MCF 10A (cell line): ENCODE data around the gene QPCT. TPM values are rescaled to one million over a fixed set of nuclear protein-coding genes. Genes with fewer than 3 reads are reported as not detected.

Source experiments
- BruUV-seq: library from RNA; stranded (reverse); fragments of 400-500 nt; replicated peaks from 2 replicates; lab custom pipeline; 2021; lab: Mats Ljungman, UMichigan
- CTCF ChIA-PET: fragments of 300-600 bp; sonication (Branson Sonifier 250); formaldehyde crosslinking; extraction: SDS; loops from one replicate; lab custom pipeline; 2021; ENCODE audit warnings: antibody characterized with exemption, inconsistent platforms; lab: Yijun Ruan, JAX
- POLR2A ChIA-PET: fragments of 300-600, 350-650 bp; sonication (Branson Sonifier 250); formaldehyde crosslinking; extraction: SDS; loops from one replicate; lab custom pipeline; 2020; ENCODE audit warnings: antibody characterized with exemption, inconsistent platforms; lab: Yijun Ruan, JAX
- DNase-seq: peaks from one replicate; pipeline ENCODE4 v3.0.0-alpha.2; 2018; ENCODE audit not compliant: unreplicated experiment
- H3K27ac Mint-ChIP-seq: one replicate; pipeline ENCODE4 v1.8.0; 2022; ENCODE audit warnings: mild to moderate bottlenecking, low read depth, mixed read lengths; ENCODE audit not compliant: unreplicated experiment
- H3K27me3 Mint-ChIP-seq: one replicate; pipeline ENCODE4 v1.8.0; 2022; ENCODE audit warnings: mixed read lengths; ENCODE audit not compliant: insufficient read depth, unreplicated experiment
- H3K36me3 Mint-ChIP-seq: one replicate; pipeline ENCODE4 v1.8.0; 2022; ENCODE audit warnings: mild to moderate bottlenecking, moderate library complexity, mixed read lengths; ENCODE audit not compliant: insufficient read depth, unreplicated experiment
- H3K4me1 Mint-ChIP-seq: one replicate; pipeline ENCODE4 v1.8.0; 2022; ENCODE audit warnings: mixed read lengths; ENCODE audit not compliant: insufficient read depth, unreplicated experiment
- H3K4me3 Mint-ChIP-seq: one replicate; pipeline ENCODE4 v1.8.0; 2022; ENCODE audit warnings: mild to moderate bottlenecking, moderate library complexity, mixed read lengths; ENCODE audit not compliant: unreplicated experiment
- H3K9me3 Mint-ChIP-seq: one replicate; pipeline ENCODE4 v1.8.0; 2022; ENCODE audit warnings: mixed read lengths; ENCODE audit not compliant: unreplicated experiment
- CTCF ChIP-seq: fragments of 200-600 bp; IDR thresholded peaks from one replicate; pipeline ENCODE4 v1.8.0; 2022; ENCODE audit warnings: antibody characterized with exemption, mild to moderate bottlenecking; ENCODE audit not compliant: unreplicated experiment
- intact Hi-C: fragments of 100-400 bp; cut with micrococcal nuclease; formaldehyde crosslinking; loops from 2 replicates; pipeline ENCODE4 v1.14.1; 2022
- total RNA-seq: library from RNA; stranded (reverse); gene quantifications from 2 replicates; pipeline ENCODE4 v1.2.3, GENCODE V29; 2022

The QPCT gene
- total RNA-seq, 1 experiment from 2014 or later, result not detected

GRCh38 chr2:37398990-37399389 lies 54.6 kb downstream of the QPCT start:
- no peaks in the 10 kb centered on the region for H3K36me3 Mint-ChIP-seq
- ChIA-PET CTCF (interaction anchor here (0.6 to 7.2 kb wide), 11 partner anchors 10 to 1352 kb away, joined by 3 to 137 read pairs (median 4); partner anchors contain the start of gene SRSF7), POLR2A (no interaction called here)
- no peak overlapping the region for H3K27ac Mint-ChIP-seq
- no peaks in the 10 kb centered on the region for H3K27me3 Mint-ChIP-seq
- H3K4me3 Mint-ChIP-seq, result no peak overlapping the region
- no peak for DNase-seq
- intact Hi-C loops, result loop anchor here (10.0 kb wide), 1 partner anchor 876 kb away; no protein-coding TSS in a partner anchor
- no peak for TF ChIP-seq CTCF
- H3K4me1 Mint-ChIP-seq, result no peaks in the 10 kb centered on the region
- H3K9me3 Mint-ChIP-seq, result no peaks in the 10 kb centered on the region
- BruUV-seq, result no TSS peak

DNA sequence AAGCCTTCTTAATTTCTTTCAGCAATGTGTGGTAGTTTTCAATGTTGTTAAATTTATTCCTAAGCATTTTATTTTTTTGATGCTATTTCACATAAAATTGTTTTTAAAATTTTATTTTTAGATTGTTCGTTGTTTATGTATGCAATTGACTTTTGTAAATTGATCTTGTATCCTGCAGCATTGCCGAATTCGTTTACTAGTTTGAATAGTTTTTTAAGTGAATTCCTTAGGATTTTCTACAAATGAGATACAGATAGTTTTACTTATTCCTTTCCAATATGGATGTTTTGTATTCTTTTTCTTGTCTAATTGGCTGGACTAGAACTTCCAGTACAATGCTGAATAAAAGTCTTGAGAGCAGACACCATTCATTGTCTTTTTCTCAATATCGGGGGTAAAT lies 55.6 kb downstream of the QPCT start:
- ChIA-PET CTCF (interaction anchor here (0.6 to 7.2 kb wide), 8 partner anchors 9 to 485 kb away, joined by 3 to 137 read pairs (median 4); no protein-coding TSS in a partner anchor), POLR2A (interaction anchor here (1.2 kb wide), 1 partner anchor 10 kb away, joined by 3 read pairs; no protein-coding TSS in a partner anchor)
- no peak for TF ChIP-seq CTCF
- no peaks in the 10 kb centered on the region for H3K36me3 Mint-ChIP-seq
- H3K27ac Mint-ChIP-seq, result no peak overlapping the region
- H3K9me3 Mint-ChIP-seq, result no peaks in the 10 kb centered on the region
- no peaks in the 10 kb centered on the region for H3K27me3 Mint-ChIP-seq
- BruUV-seq, result no TSS peak
- no peaks in the 10 kb centered on the region for H3K4me1 Mint-ChIP-seq
- H3K4me3 Mint-ChIP-seq, result no peak overlapping the region
- DNase-seq, result no peak
- intact Hi-C loops, result no loop called here

DNA sequence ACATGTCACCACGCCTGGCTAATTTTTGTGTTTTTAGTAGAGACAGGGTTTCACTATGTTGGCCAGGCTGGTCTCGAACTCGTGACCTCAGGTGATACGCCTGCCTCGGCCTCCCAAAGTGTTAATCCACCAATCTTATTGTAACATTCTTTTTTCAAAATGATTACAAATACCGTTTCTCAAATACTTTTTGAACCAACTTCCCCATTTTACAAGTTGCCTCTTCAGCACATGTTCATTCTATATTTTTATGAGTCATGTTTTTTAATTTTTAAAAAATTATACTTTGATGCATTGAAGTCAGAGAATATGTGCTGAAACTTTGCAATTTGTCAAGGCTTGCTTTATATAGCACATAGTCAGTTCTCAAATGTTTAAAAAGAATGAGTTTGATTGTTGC lies 58.2 kb downstream of the QPCT start:
- intact Hi-C loops, result no loop called here
- Mint-ChIP-seq H3K9me3 (no peaks in the 10 kb centered on the region), H3K36me3 (no peaks in the 10 kb centered on the region), H3K27ac (no peak overlapping the region), H3K4me1 (no peaks in the 10 kb centered on the region), H3K4me3 (no peak overlapping the region), H3K27me3 (no peaks in the 10 kb centered on the region)
- no TSS peak for BruUV-seq
- CTCF ChIA-PET, result interaction anchor here (0.6 kb wide), 1 partner anchor 14 kb away, joined by 3 read pairs; no protein-coding TSS in a partner anchor
- TF ChIP-seq CTCF, result no peak
- no peak for DNase-seq
- POLR2A ChIA-PET, result no interaction called here

GRCh38 chr2:37405781-37406180 lies 61.4 kb downstream of the QPCT start:
- H3K27me3 Mint-ChIP-seq, result no peaks in the 10 kb centered on the region
- H3K4me3 Mint-ChIP-seq, result no peak overlapping the region
- no peaks in the 10 kb centered on the region for H3K9me3 Mint-ChIP-seq
- ChIA-PET CTCF (interaction anchor here (0.7 to 2.8 kb wide), 6 partner anchors 9 to 471 kb away, joined by 3 to 17 read pairs (median 8); no protein-coding TSS in a partner anchor), POLR2A (interaction anchor here (0.6 to 1.6 kb wide), 3 partner anchors 10 to 1051 kb away, joined by 3 to 10 read pairs (median 3); no protein-coding TSS in a partner anchor)
- DNase-seq, result no peak
- H3K36me3 Mint-ChIP-seq, result no peaks in the 10 kb centered on the region
- BruUV-seq, result no TSS peak
- TF ChIP-seq CTCF, result no peak
- intact Hi-C loops, result no loop called here
- H3K27ac Mint-ChIP-seq, result no peak overlapping the region
- H3K4me1 Mint-ChIP-seq, result no peaks in the 10 kb centered on the region
